Head of caudate nucleus (tissue), 42 donors: ENCODE data around the gene PDZD2.
A peak's percentile ranks its signal among the peaks of the same experiment; 100 is the strongest.

ENCODE experiments used
- DNase-seq, 42 donors: peaks; one replicate each; pipeline versions ENCODE4 v3.0.0 to v3.0.0-alpha.2; 2020 to 2021; ENCODE audit warnings: mixed read lengths in 7 of 42
- intact Hi-C: fragments of 100-400 bp; cut with DNase I; formaldehyde crosslinking; loops from one replicate; pipeline ENCODE4 v1.15.0; 2022

The PDZD2 gene

GRCh38 chr5:31632460-31632859 lies 6.5 kb upstream of the PDZD2 start:
- no peak for DNase-seq
- intact Hi-C loops, result loop anchor here (10.0 kb wide), 1 partner anchor 48 kb away; no protein-coding TSS in a partner anchor

DNA sequence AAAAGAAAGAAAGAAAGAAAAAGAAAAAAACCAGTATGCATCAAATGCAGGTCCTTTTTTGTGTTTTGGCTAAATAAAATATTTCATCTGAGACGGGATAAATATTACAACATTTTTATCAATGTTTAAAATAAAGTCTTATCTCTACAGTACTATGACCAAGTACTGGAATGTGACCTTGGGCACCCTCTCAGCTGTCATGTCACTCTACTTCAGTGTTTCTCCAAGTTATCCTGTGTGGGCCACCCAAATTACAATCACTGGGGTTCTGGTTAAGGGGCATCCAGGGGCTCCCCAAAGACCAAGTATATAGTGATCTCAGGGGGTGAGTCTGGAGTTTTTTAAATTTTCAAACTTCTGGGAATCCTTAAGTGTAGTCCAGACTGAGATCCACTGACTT lies 3.5 kb upstream of the PDZD2 start:
- intact Hi-C loops, result loop anchor here (5.0 to 10.0 kb wide), 2 partner anchors 51 to 97 kb away; no protein-coding TSS in a partner anchor
- DNase-seq, result no peak

GRCh38 chr5:31637851-31638250 lies 1.1 kb upstream of the PDZD2 start:
- intact Hi-C loops, result loop anchor here (2.0 to 10.0 kb wide), 3 partner anchors 53 to 171 kb away; no protein-coding TSS in a partner anchor
- peak in 1 of 42 donors; percentile 23 for DNase-seq

DNA sequence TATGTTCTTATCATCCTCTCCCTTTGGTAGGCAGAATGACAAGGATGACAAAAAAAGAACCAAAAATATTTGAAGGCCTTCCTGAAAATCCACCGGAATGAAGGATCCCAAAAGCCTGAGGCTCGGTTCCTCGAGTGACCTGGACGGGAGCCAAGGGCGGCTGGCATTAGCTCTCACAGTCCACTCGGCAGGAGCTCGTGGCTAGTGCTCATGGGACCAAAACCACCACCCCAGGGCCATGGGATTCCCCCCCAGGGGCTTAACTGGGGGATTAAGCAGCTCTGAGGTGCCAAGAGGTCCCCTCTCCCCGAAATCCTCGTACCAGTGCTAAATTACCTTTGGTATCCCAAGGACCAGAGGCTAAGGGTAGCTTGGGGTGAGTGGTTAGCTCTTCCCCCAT lies 586 bp upstream of the PDZD2 start:
- peak in 26 of 42 donors; percentile 24 to 68 (median 44) for DNase-seq
- intact Hi-C loops, result loop anchor here (2.0 to 10.0 kb wide), 3 partner anchors 54 to 170 kb away; no protein-coding TSS in a partner anchor

- intact Hi-C loops, result loop anchor here (2.0 to 10.0 kb wide), 3 partner anchors 55 to 169 kb away; no protein-coding TSS in a partner anchor
- DNase-seq, result peak in 35 of 42 donors; percentile 16 to 75 (median 51)
These were observed 815 bp downstream of the PDZD2 start for GRCh38 chr5:31639481-31640411.

DNA sequence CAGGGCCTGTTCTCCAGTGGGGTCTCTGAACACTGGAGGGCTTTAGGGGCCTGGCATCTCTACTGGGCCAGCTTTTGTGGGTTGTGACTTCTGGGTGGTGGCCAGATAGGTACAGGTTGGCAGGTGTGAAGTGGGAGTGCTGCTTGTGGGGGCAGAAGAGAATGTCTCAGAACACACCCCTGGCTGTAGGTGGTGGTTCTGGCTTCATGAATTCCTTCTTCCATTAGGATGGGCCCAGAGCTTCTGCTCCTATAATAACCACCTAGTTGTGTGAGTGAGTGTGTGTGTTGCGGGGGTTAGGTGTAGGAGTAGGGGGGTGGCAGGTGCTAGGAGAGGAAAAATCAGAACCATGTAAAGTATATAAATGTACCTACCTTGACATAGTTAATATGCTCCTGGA lies 1.6 kb downstream of the PDZD2 start:
- peak in 28 of 42 donors; percentile 22 to 79 (median 46) for DNase-seq
- intact Hi-C loops, result no loop called here

DNA sequence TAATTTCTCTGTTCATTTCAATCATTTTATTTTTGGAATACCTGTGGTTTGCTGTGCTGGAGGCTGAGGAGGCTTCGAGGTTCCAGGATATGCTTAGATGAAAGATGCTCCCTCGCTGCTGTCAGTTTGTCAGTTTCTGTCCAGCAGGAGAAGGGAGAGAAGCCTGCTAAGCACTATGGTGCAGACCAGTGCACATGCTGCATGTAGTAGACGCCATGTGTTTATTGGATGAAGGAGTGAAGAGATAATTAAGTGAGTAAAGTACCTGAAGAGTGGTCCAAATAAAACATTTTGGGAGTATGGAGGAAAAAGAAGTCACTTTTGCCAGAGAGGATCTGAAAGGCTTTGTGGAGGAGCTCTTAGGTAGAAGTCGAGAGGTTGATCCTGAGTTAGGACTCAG lies 2.1 kb downstream of the PDZD2 start:
- intact Hi-C loops, result no loop called here

GRCh38 chr5:31641575-31641974 lies 2.6 kb downstream of the PDZD2 start:
- intact Hi-C loops, result no loop called here
- DNase-seq, result peak in 1 of 42 donors; percentile 24

More for the DNA sequence above, 2.1 kb downstream of the PDZD2 start:
- DNase-seq, result peak in 1 of 42 donors; percentile 27

DNA sequence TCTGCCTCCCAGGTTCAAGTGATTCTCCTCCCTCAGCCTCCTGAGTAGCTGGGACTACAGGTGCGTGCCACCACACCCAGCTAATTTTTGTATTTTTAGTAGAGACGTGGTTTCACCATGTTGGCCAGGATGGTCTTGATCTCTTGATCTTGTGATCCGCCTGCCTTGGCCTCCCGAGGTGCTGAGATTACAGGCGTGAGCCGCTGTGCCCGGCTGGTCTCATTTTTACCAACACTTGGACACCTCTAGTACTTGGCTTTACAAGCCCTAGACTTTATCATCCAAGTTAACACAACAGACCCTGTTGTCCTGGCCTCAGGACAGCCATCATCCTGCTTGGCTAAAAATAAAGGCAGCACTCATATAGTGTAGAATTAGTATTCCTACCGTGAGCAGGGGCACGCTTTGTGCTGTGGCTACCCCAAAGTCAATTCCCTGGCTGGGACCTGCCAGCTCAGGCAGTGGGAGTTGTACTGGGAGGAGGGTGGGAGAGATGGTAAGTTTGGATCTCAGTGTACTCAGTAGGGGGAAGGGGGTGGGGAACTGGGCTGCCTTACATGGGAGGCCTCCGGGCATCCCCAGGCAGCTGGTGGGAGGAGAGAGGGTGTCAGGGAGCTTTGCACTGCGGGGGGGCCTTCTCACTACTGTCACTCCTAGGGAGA lies 6.6 kb downstream of the PDZD2 start:
- intact Hi-C loops, result no loop called here
- peak in 36 of 42 donors; percentile 24 to 79 (median 54) for DNase-seq

- intact Hi-C loops, result no loop called here
- DNase-seq, result peak in 4 of 42 donors; percentile 41 to 60 (median 51)
These were observed 9.4 kb downstream of the PDZD2 start for GRCh38 chr5:31648326-31648725.

DNA sequence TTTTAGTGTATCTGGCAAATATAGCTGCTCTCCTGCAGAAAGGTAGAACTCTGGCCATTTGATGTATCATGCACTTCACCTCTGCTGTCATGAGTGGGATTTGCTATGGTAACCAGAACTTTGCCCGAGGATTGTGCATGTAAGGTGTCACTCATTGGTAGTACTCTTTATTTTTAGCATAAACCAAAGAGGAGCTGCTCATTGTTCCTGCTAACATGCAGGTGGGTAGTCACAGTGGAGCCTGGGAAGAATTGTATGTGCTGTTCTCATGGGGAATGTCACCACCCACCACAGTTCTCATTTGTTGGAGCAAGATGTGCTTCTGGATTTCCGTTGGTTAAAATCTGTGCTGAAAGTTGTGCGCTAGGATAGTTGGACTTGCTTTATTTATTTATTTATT lies 12.3 kb downstream of the PDZD2 start:
- intact Hi-C loops, result no loop called here
- peak in 33 of 42 donors; percentile 17 to 88 (median 57) for DNase-seq

- intact Hi-C loops, result no loop called here
- DNase-seq, result no peak
These were observed 16.6 kb downstream of the PDZD2 start for GRCh38 chr5:31655491-31655890.

- intact Hi-C loops, result no loop called here
- no peak for DNase-seq
These were observed 17.9 kb downstream of the PDZD2 start for GRCh38 chr5:31656806-31657205.

- intact Hi-C loops, result no loop called here
- no peak for DNase-seq
These were observed 18.5 kb downstream of the PDZD2 start for GRCh38 chr5:31657315-31657979.

GRCh38 chr5:31661257-31661656 lies 22.3 kb downstream of the PDZD2 start:
- no peak for DNase-seq
- intact Hi-C loops, result no loop called here

GRCh38 chr5:31663519-31663918 lies 24.6 kb downstream of the PDZD2 start:
- intact Hi-C loops, result no loop called here

DNA sequence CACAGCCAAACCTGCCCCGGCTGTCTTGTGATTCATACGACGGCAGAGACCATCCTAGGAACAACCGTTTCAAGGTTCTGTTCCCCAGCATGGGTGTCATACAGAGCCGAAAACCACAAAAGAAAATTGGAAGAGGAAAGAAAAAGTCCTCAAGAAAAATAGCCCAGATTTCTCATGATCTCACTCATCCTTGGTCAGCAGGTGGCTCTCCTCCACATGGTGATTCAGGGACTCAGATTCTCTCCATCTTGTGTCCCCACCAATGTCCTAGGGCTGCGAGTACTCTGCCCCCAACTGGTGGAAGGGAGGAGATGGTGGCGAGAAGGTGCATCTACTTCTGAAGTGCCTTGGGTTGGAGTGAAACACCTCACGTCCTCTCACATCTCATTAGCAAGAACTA lies 25.6 kb downstream of the PDZD2 start:
- intact Hi-C loops, result no loop called here
- DNase-seq, result no peak

More at GRCh38 chr5:31663519-31663918, 24.6 kb downstream of the PDZD2 start:
- no peak for DNase-seq

- intact Hi-C loops, result no loop called here
- peak in 38 of 42 donors; percentile 21 to 75 (median 48) for DNase-seq
These were observed 32.4 kb downstream of the PDZD2 start for GRCh38 chr5:31671339-31671741.

- intact Hi-C loops, result no loop called here
- DNase-seq, result no peak
These were observed 35.5 kb downstream of the PDZD2 start for GRCh38 chr5:31674371-31674951.
